Stimulated activated naive CD8-positive, alpha-beta T cell treated with anti-CD3 and anti-CD28 coated beads, Interleukin-15, Interleukin-2, amounts not matched to agents 100 ng/mL and 50 ng/mL, for 24 hours (primary cell): ENCODE results near the gene NHP2.
"Not testable (repeated sequence)": the region's sequence is repeated elsewhere in the genome, so short reads cannot be mapped to it uniquely, and the experiment has no call there.

Experiments
- H3K27ac Mint-ChIP-seq: one replicate; pipeline ENCODE4 v1.8.0; 2021; ENCODE audit warnings: mild to moderate bottlenecking, mixed read lengths
- H3K27me3 Mint-ChIP-seq: one replicate; pipeline ENCODE4 v1.8.0; 2021; ENCODE audit warnings: mixed read lengths
- H3K36me3 Mint-ChIP-seq: one replicate; pipeline ENCODE4 v1.8.0; 2021; ENCODE audit warnings: low read depth, mixed read lengths
- H3K4me1 Mint-ChIP-seq: one replicate; pipeline ENCODE4 v1.8.0; 2021; ENCODE audit warnings: low read depth, mixed read lengths
- H3K4me3 Mint-ChIP-seq: one replicate; pipeline ENCODE4 v1.8.0; 2021; ENCODE audit warnings: mild to moderate bottlenecking, mixed read lengths
- H3K9me3 Mint-ChIP-seq: one replicate; pipeline ENCODE4 v1.8.0; 2021; ENCODE audit warnings: mixed read lengths

The NHP2 gene

GRCh38 chr5:178130234-178130575, 23.5 kb downstream of the NHP2 start:
- peaks cover 24% of the 10 kb centered on the region for H3K36me3 Mint-ChIP-seq
- peak overlapping the region; percentile 65 for H3K27ac Mint-ChIP-seq
- peaks cover 23% of the 10 kb centered on the region for H3K4me1 Mint-ChIP-seq
- H3K4me3 Mint-ChIP-seq = peak overlapping the region; percentile 79
- not testable (repeated sequence) for H3K27me3 Mint-ChIP-seq, H3K9me3 Mint-ChIP-seq

GRCh38 chr5:178129296-178129695, 24.4 kb downstream of the NHP2 start:
- Mint-ChIP-seq H3K27me3 (no peaks in the 10 kb centered on the region), H3K4me1 (peaks cover 25% of the 10 kb centered on the region), H3K27ac (no peak overlapping the region), H3K4me3 (peak overlapping the region; percentile 47), H3K9me3 (no peaks in the 10 kb centered on the region), H3K36me3 (peaks cover 17% of the 10 kb centered on the region)

- H3K27me3 Mint-ChIP-seq, H3K9me3 Mint-ChIP-seq, H3K27ac Mint-ChIP-seq, H3K4me3 Mint-ChIP-seq, H3K36me3 Mint-ChIP-seq: not testable (repeated sequence)
- peaks cover 18% of the 10 kb centered on the region for H3K4me1 Mint-ChIP-seq
These were observed 26.2 kb downstream of the NHP2 start for GRCh38 chr5:178127300-178128009.

- no peak overlapping the region for H3K4me3 Mint-ChIP-seq
- no peak overlapping the region for H3K27ac Mint-ChIP-seq
- no peaks in the 10 kb centered on the region for H3K9me3 Mint-ChIP-seq
- H3K27me3 Mint-ChIP-seq = no peaks in the 10 kb centered on the region
- peaks cover 14% of the 10 kb centered on the region for H3K4me1 Mint-ChIP-seq
- peaks cover 2% of the 10 kb centered on the region for H3K36me3 Mint-ChIP-seq
These were observed 27.1 kb downstream of the NHP2 start for GRCh38 chr5:178126556-178126955.

- H3K4me3 Mint-ChIP-seq = no peak overlapping the region
These were observed 28.3 kb downstream of the NHP2 start for GRCh38 chr5:178125253-178125906.

GRCh38 chr5:178123966-178124925, 29.4 kb downstream of the NHP2 start:
- Mint-ChIP-seq H3K4me1 (peaks cover 20% of the 10 kb centered on the region), H3K27ac (no peak overlapping the region), H3K36me3 (no peaks in the 10 kb centered on the region), H3K4me3 (no peak overlapping the region), H3K27me3 (no peaks in the 10 kb centered on the region), H3K9me3 (no peaks in the 10 kb centered on the region)

More at GRCh38 chr5:178125253-178125906, 28.3 kb downstream of the NHP2 start:
- Mint-ChIP-seq H3K36me3 (no peaks in the 10 kb centered on the region), H3K27me3 (no peaks in the 10 kb centered on the region), H3K4me1 (peaks cover 19% of the 10 kb centered on the region), H3K9me3 (no peaks in the 10 kb centered on the region), H3K27ac (no peak overlapping the region)

- Mint-ChIP-seq H3K4me3 (no peak overlapping the region), H3K36me3 (no peaks in the 10 kb centered on the region), H3K4me1 (peaks cover 26% of the 10 kb centered on the region), H3K9me3 (no peaks in the 10 kb centered on the region), H3K27me3 (no peaks in the 10 kb centered on the region), H3K27ac (no peak overlapping the region)
These were observed 30.4 kb downstream of the NHP2 start for GRCh38 chr5:178123094-178123965.

- H3K36me3 Mint-ChIP-seq = no peaks in the 10 kb centered on the region
- no peak overlapping the region for H3K4me3 Mint-ChIP-seq
- H3K27ac Mint-ChIP-seq = no peak overlapping the region
- H3K27me3 Mint-ChIP-seq = no peaks in the 10 kb centered on the region
- H3K4me1 Mint-ChIP-seq = peaks cover 28% of the 10 kb centered on the region
- no peaks in the 10 kb centered on the region for H3K9me3 Mint-ChIP-seq
These were observed 31.3 kb downstream of the NHP2 start for GRCh38 chr5:178122346-178122745.

- H3K27ac Mint-ChIP-seq = no peak overlapping the region
These were observed 32.1 kb downstream of the NHP2 start for GRCh38 chr5:178121391-178122276.

GRCh38 chr5:178120607-178121357, 32.9 kb downstream of the NHP2 start:
- H3K4me1 Mint-ChIP-seq = peaks cover 43% of the 10 kb centered on the region
- no peaks in the 10 kb centered on the region for H3K9me3 Mint-ChIP-seq
- no peak overlapping the region for H3K4me3 Mint-ChIP-seq
- no peaks in the 10 kb centered on the region for H3K36me3 Mint-ChIP-seq
- no peaks in the 10 kb centered on the region for H3K27me3 Mint-ChIP-seq
- no peak overlapping the region for H3K27ac Mint-ChIP-seq

More at GRCh38 chr5:178121391-178122276, 32.1 kb downstream of the NHP2 start:
- peaks cover 35% of the 10 kb centered on the region for H3K4me1 Mint-ChIP-seq
- H3K9me3 Mint-ChIP-seq = no peaks in the 10 kb centered on the region
- H3K36me3 Mint-ChIP-seq = no peaks in the 10 kb centered on the region
- no peaks in the 10 kb centered on the region for H3K27me3 Mint-ChIP-seq
- no peak overlapping the region for H3K4me3 Mint-ChIP-seq

GRCh38 chr5:178119915-178120606, 33.6 kb downstream of the NHP2 start:
- Mint-ChIP-seq H3K4me1 (peaks cover 45% of the 10 kb centered on the region), H3K4me3 (no peak overlapping the region), H3K27me3 (no peaks in the 10 kb centered on the region), H3K27ac (no peak overlapping the region), H3K36me3 (no peaks in the 10 kb centered on the region), H3K9me3 (no peaks in the 10 kb centered on the region)

- Mint-ChIP-seq H3K27me3 (no peaks in the 10 kb centered on the region), H3K9me3 (no peaks in the 10 kb centered on the region), H3K4me3 (no peak overlapping the region), H3K4me1 (peaks cover 54% of the 10 kb centered on the region), H3K27ac (no peak overlapping the region), H3K36me3 (no peaks in the 10 kb centered on the region)
These were observed 35.6 kb downstream of the NHP2 start for GRCh38 chr5:178117923-178118701.
